Measurements from ENCODE around the gene NCBP1.

DNA sequence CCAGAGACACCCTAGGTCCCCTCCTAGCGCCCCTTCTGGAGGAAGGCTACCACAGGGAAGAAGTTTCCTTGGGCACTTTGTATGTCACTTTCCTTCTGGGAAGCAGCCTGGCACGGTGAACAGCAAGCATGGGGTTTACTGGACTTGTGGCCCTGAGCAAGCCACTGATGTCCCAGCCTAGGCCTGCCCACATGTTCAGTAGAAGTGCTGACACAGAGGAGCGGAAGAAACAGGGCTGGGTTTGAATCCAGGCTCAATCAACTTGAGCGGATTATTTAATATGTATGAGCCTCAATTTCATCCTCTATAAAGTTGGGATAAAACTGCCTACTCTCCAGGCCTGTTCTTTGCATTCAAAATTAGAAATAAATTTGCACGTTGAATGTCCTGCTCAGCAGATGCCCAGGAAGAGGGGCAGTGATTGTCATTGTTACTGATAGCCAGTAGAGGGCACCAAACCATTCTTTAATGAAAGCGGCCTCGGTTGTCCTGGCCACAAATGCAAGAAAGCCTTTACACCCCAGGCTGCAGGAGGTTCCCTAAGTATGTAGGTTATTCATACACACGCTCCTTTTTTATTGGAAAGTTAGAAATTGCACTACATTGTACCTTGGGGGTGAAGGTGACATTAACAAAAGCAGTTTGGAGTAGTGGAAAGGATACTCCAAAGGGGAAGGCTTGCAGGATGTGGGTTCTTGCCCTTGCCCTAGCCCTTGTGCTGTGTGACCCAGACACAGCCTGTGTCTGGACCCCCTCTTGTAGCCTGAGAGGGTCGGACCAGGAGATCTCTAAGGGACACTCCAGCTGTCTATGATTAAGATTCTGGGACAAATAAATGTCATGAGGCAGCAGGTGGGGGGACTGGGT lies 77.0 kb downstream of the NCBP1 start:
- TF ChIP-seq, protein P1, sequence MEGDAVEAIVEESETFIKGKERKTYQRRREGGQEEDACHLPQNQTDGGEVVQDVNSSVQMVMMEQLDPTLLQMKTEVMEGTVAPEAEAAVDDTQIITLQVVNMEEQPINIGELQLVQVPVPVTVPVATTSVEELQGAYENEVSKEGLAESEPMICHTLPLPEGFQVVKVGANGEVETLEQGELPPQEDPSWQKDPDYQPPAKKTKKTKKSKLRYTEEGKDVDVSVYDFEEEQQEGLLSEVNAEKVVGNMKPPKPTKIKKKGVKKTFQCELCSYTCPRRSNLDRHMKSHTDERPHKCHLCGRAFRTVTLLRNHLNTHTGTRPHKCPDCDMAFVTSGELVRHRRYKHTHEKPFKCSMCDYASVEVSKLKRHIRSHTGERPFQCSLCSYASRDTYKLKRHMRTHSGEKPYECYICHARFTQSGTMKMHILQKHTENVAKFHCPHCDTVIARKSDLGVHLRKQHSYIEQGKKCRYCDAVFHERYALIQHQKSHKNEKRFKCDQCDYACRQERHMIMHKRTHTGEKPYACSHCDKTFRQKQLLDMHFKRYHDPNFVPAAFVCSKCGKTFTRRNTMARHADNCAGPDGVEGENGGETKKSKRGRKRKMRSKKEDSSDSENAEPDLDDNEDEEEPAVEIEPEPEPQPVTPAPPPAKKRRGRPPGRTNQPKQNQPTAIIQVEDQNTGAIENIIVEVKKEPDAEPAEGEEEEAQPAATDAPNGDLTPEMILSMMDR (conservative IDR thresholded peaks at IDR 0.05) = peak; percentile 89
- TF ChIP-seq ZFX (IDR thresholded peaks at IDR 0.05) = no peak
